ENCODE measurements around the gene TNS4.

The TNS4 gene

GRCh38 chr17:40506786-40507185 is 5.4 kb upstream of the TNS4 start:
- H3K4me3 ChIP-seq (IDR thresholded peaks at IDR 0.05; ENCODE audit: insufficient read depth, low read depth, low read length): no peak overlapping the region
- H3K27ac ChIP-seq: no peak overlapping the region
- no peaks in the 10 kb centered on the region for H3K79me2 ChIP-seq (ENCODE audit: insufficient read depth, low read depth)
- H3K4me1 ChIP-seq (ENCODE audit: low read depth, poor library complexity, severe bottlenecking): no peaks in the 10 kb centered on the region
- H3K27me3 ChIP-seq (ENCODE audit: insufficient read depth, low read depth): no peaks in the 10 kb centered on the region
- no peak overlapping the region for H3K9ac ChIP-seq
- no peaks in the 10 kb centered on the region for H4K20me1 ChIP-seq (ENCODE audit: insufficient read depth)
- H3K36me3 ChIP-seq (ENCODE audit: insufficient read depth): no peaks in the 10 kb centered on the region
- no peak overlapping the region for H2AFZ ChIP-seq (ENCODE audit: low read depth)
- no peak overlapping the region for H3K4me2 ChIP-seq
- TF ChIP-seq CTCF (conservative IDR thresholded peaks at IDR 0.05; ENCODE audit: low read depth, low read length): no peak

- no peaks in the 10 kb centered on the region; the same call in 1 of the 2 replicates for H3K27me3 ChIP-seq (ENCODE audit: insufficient read depth, low read depth)
- H3K4me3 ChIP-seq (IDR thresholded peaks at IDR 0.05; ENCODE audit: insufficient read depth, low read depth, low read length): no peak overlapping the region
Observed at GRCh38 chr17:40503154-40503553, 1.7 kb upstream of the TNS4 start.

GRCh38 chr17:40502716-40503115 is 1.3 kb upstream of the TNS4 start:
- Histone ChIP-seq H3K4me3 (IDR thresholded peaks at IDR 0.05; ENCODE audit: insufficient read depth, low read depth, low read length) (no peak overlapping the region), H3K27ac (no peak overlapping the region), H3K36me3 (ENCODE audit: insufficient read depth) (no peaks in the 10 kb centered on the region), H3K4me1 (ENCODE audit: low read depth, poor library complexity, severe bottlenecking) (no peaks in the 10 kb centered on the region), H4K20me1 (ENCODE audit: insufficient read depth) (no peaks in the 10 kb centered on the region), H3K4me2 (no peak overlapping the region), H3K27me3 (ENCODE audit: insufficient read depth, low read depth) (no peaks in the 10 kb centered on the region; the same call in 1 of the 2 replicates), H3K79me2 (ENCODE audit: insufficient read depth, low read depth) (no peaks in the 10 kb centered on the region), H2AFZ (ENCODE audit: low read depth) (no peak overlapping the region), H3K9ac (no peak overlapping the region)
- TF ChIP-seq CTCF (conservative IDR thresholded peaks at IDR 0.05; ENCODE audit: low read depth, low read length): no peak

More at GRCh38 chr17:40503154-40503553, 1.7 kb upstream of the TNS4 start:
- no peaks in the 10 kb centered on the region for H4K20me1 ChIP-seq (ENCODE audit: insufficient read depth)
- no peak for TF ChIP-seq CTCF (conservative IDR thresholded peaks at IDR 0.05; ENCODE audit: low read depth, low read length)
- no peaks in the 10 kb centered on the region for H3K36me3 ChIP-seq (ENCODE audit: insufficient read depth)
- H2AFZ ChIP-seq (ENCODE audit: low read depth): no peak overlapping the region
- H3K4me2 ChIP-seq: no peak overlapping the region
- H3K79me2 ChIP-seq (ENCODE audit: insufficient read depth, low read depth): no peaks in the 10 kb centered on the region
- H3K9ac ChIP-seq: no peak overlapping the region
- no peaks in the 10 kb centered on the region for H3K4me1 ChIP-seq (ENCODE audit: low read depth, poor library complexity, severe bottlenecking)
- no peak overlapping the region for H3K27ac ChIP-seq

- no peaks in the 10 kb centered on the region for H3K4me1 ChIP-seq (ENCODE audit: low read depth, poor library complexity, severe bottlenecking)
- H4K20me1 ChIP-seq (ENCODE audit: insufficient read depth): no peaks in the 10 kb centered on the region
- no peak overlapping the region for H3K9ac ChIP-seq
- no peaks in the 10 kb centered on the region for H3K79me2 ChIP-seq (ENCODE audit: insufficient read depth, low read depth)
- no peak for TF ChIP-seq CTCF (conservative IDR thresholded peaks at IDR 0.05; ENCODE audit: low read depth, low read length)
- H3K4me2 ChIP-seq: no peak overlapping the region
- H3K27ac ChIP-seq: no peak overlapping the region
- H2AFZ ChIP-seq (ENCODE audit: low read depth): no peak overlapping the region
- H3K4me3 ChIP-seq (IDR thresholded peaks at IDR 0.05; ENCODE audit: insufficient read depth, low read depth, low read length): no peak overlapping the region
- H3K36me3 ChIP-seq (ENCODE audit: insufficient read depth): no peaks in the 10 kb centered on the region
- no peaks in the 10 kb centered on the region; the same call in 1 of the 2 replicates for H3K27me3 ChIP-seq (ENCODE audit: insufficient read depth, low read depth)
Observed at GRCh38 chr17:40500709-40501108, 714 bp downstream of the TNS4 start.
